ENCODE results near the gene OR52E5.

OR52E5 gene

GRCh38 chr11:5933116-5933515 is 40.1 kb downstream of the OR52E5 start:
- no peak for DNase-seq (ENCODE audit: low read depth)

- DNase-seq (ENCODE audit: low read depth) = no peak
These were observed 45.0 kb downstream of the OR52E5 start for GRCh38 chr11:5937868-5938602.

- no peak for DNase-seq (ENCODE audit: low read depth)
These were observed 45.6 kb downstream of the OR52E5 start for GRCh38 chr11:5938603-5938965.

- no peak for DNase-seq (ENCODE audit: low read depth)
These were observed 47.7 kb downstream of the OR52E5 start for GRCh38 chr11:5940748-5941147.

- DNase-seq (ENCODE audit: low read depth) = no peak
These were observed 48.9 kb downstream of the OR52E5 start, which contains the start of gene OR56A3 for GRCh38 chr11:5941951-5942350. OR56A3 (plus strand) TSS chr11:5942251; CDS start chr11:5947347, 5,096 bp downstream.
